ENCODE measurements around the gene P2RY8.

- no peak for TF ChIP-seq LEF1 (IDR thresholded peaks at IDR 0.05; ENCODE audit: borderline replicate concordance)
- no peak for TF ChIP-seq HDGF (IDR thresholded peaks at IDR 0.05; ENCODE audit: borderline replicate concordance)
- TF ChIP-seq L3MBTL2 (conservative IDR thresholded peaks at IDR 0.05) = no peak
- no peak for TF ChIP-seq ARNT (IDR thresholded peaks at IDR 0.05)
- no peak for TF ChIP-seq TARDBP (IDR thresholded peaks at IDR 0.05)
Measured at GRCh38 chrX:1487401-1487800, 49.6 kb downstream of the P2RY8 start.
